Measurements from ENCODE around the gene SMC6.

GRCh38 chr2:17713291-17713690 lies 40.3 kb downstream of the SMC6 start:
- no peak for TF ChIP-seq CTCF (optimal IDR thresholded peaks at IDR 0.05 in 1 of 3, IDR thresholded peaks at IDR 0.05 in 1 of 3, conservative IDR thresholded peaks at IDR 0.05 in 1 of 3; ENCODE audit: extremely low read depth in 1 of 3, insufficient read depth in 2 of 3, low read length in 3 of 3)
- TF ChIP-seq EZH2 (IDR thresholded peaks at IDR 0.05; ENCODE audit: low read length): no peak
